Stomach smooth muscle (tissue), 2 donors: ENCODE results near the gene GCNT2.

Experiments
- H3K27ac ChIP-seq: one replicate; pipeline ENCODE4 v1.7.0; 2013; ENCODE audit warnings: mild to moderate bottlenecking, low read length, inconsistent platforms
- H3K27me3 ChIP-seq, 2 donors: one replicate each; pipeline ENCODE4 v1.7.0; 2013; ENCODE audit warnings: low read length in 2 of 2; ENCODE audit not compliant: insufficient read depth in 2 of 2, control insufficient read depth in 1 of 2
- H3K36me3 ChIP-seq, 2 donors: one replicate each; pipeline ENCODE4 v1.7.0; 2013; ENCODE audit warnings: low read length in 2 of 2; ENCODE audit not compliant: control insufficient read depth in 2 of 2, insufficient read depth in 2 of 2
- H3K4me1 ChIP-seq: one replicate; pipeline ENCODE4 v1.7.0; 2013; ENCODE audit warnings: low read length; ENCODE audit not compliant: control insufficient read depth, insufficient read depth
- H3K4me3 ChIP-seq, 2 donors: one replicate each; pipeline ENCODE4 v1.7.0; 2013; ENCODE audit warnings: low read length in 2 of 2
- H3K9ac ChIP-seq, 2 donors: one replicate each; pipeline ENCODE4 v1.7.0; 2013; ENCODE audit warnings: low read length in 2 of 2, mild to moderate bottlenecking in 1 of 2
- H3K9me3 ChIP-seq, 2 donors: one replicate each; pipeline ENCODE4 v1.7.0; 2013; ENCODE audit warnings: low read length in 2 of 2; ENCODE audit not compliant: control insufficient read depth in 2 of 2
- donor health status: healthy.
- donor health status: Pancreatic carcinoma.

Gene GCNT2

GRCh38 chr6:10531503-10531902 lies 10.4 kb downstream of the GCNT2 start:
- H3K27ac ChIP-seq: no peak overlapping the region
- H3K4me1 ChIP-seq: no peaks in the 10 kb centered on the region
- peaks cover 3 to 8% of the 10 kb centered on the region in 2 donors for H3K36me3 ChIP-seq
- no peak overlapping the region for H3K9ac ChIP-seq
- no peaks in the 10 kb centered on the region for H3K27me3 ChIP-seq
- no peaks in the 10 kb centered on the region for H3K9me3 ChIP-seq
- no peak overlapping the region for H3K4me3 ChIP-seq

DNA sequence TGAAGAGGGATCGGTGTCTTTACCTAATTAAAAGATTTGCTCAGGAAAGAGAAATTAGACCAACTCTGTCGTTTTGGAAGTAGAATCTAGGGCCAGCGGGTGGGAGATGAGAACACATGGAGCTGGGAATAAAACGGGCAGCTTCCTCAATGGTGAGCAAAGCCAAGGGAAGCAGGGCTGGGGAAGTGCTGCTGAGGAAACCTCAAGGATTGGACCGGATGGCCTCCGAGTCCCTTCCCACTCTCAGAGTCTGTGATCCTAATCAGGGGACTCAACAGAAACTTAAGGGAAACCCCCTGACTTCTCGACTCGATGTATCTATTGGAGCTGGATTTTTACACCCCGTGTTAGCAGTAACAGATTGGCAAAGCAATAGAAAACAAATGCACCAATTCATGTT lies 10.8 kb downstream of the GCNT2 start:
- Histone ChIP-seq H3K27ac (no peak overlapping the region), H3K9ac (no peak overlapping the region), H3K4me3 (no peak overlapping the region), H3K4me1 (no peaks in the 10 kb centered on the region), H3K9me3 (no peaks in the 10 kb centered on the region), H3K27me3 (no peaks in the 10 kb centered on the region), H3K36me3 (peaks cover 3 to 8% of the 10 kb centered on the region in 2 donors)

DNA sequence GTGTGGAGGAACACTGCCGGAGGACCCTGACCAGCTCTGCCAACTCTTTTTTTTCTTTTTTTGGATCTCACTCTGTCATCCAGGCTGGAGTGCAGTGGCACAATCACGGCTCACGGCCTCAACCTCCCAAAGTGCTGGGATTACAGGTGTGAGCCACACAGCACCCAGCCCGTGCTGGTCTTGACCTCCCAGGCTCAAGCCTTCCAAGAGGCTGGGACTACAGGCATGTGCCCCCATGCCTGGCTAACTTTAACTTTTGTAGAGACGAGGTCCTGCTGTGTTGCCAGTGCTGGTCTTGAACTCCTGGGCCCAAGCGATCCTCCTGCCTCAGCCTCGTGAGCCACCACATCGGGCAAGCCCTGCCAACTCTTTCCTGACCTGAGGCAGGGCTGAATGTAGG lies 11.2 kb downstream of the GCNT2 start:
- Histone ChIP-seq H3K27me3 (no peaks in the 10 kb centered on the region), H3K9me3 (no peaks in the 10 kb centered on the region), H3K36me3 (peaks cover 3 to 8% of the 10 kb centered on the region in 2 donors), H3K27ac (no peak overlapping the region), H3K9ac (no peak overlapping the region), H3K4me3 (no peak overlapping the region), H3K4me1 (no peaks in the 10 kb centered on the region)

DNA sequence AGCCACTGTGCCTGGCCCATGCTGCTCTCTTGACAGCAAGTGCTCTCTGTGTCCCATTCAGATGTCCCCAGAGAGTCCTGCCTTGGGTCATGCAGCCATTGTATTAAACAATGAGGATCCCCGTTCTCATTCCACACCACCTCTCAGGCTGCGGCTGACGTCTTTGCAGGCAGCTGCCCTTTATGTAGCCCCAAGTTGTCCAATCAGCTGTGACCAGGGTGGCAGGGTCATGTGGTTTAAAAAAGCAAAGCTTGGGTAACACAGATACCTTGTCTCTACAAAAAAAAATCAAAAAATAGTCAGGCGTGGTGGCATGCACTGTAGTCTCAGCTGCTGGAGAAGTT lies 13.2 kb downstream of the GCNT2 start:
- H3K27ac ChIP-seq: no peak overlapping the region
- no peak overlapping the region for H3K4me3 ChIP-seq
- H3K4me1 ChIP-seq: no peaks in the 10 kb centered on the region

GRCh38 chr6:10535193-10535592 lies 14.0 kb downstream of the GCNT2 start:
- H3K27me3 ChIP-seq: no peaks in the 10 kb centered on the region
- no peaks in the 10 kb centered on the region for H3K9me3 ChIP-seq
- H3K4me1 ChIP-seq: no peaks in the 10 kb centered on the region
- no peak overlapping the region for H3K27ac ChIP-seq
- H3K4me3 ChIP-seq: no peak overlapping the region
- H3K36me3 ChIP-seq: no peaks in the 10 kb centered on the region
- no peak overlapping the region for H3K9ac ChIP-seq

More for the DNA sequence above, 13.2 kb downstream of the GCNT2 start:
- no peaks in the 10 kb centered on the region for H3K27me3 ChIP-seq
- no peaks in the 10 kb centered on the region for H3K9me3 ChIP-seq
- no peak overlapping the region for H3K9ac ChIP-seq
- H3K36me3 ChIP-seq: peaks cover 0 to under 1% of the 10 kb centered on the region in 2 donors

GRCh38 chr6:10537726-10538125 lies 16.6 kb downstream of the GCNT2 start:
- Histone ChIP-seq H3K4me3 (no peak overlapping the region), H3K36me3 (peaks cover 3 to 7% of the 10 kb centered on the region in 2 donors), H3K4me1 (no peaks in the 10 kb centered on the region), H3K9ac (no peak overlapping the region), H3K27me3 (no peaks in the 10 kb centered on the region), H3K27ac (no peak overlapping the region), H3K9me3 (no peaks in the 10 kb centered on the region)

GRCh38 chr6:10540073-10540746 lies 19.1 kb downstream of the GCNT2 start:
- Histone ChIP-seq H3K9me3 (no peaks in the 10 kb centered on the region), H3K36me3 (peaks cover 3 to 7% of the 10 kb centered on the region in 2 donors), H3K4me3 (no peak overlapping the region), H3K27ac (no peak overlapping the region), H3K4me1 (peaks cover 3% of the 10 kb centered on the region), H3K9ac (no peak overlapping the region), H3K27me3 (no peaks in the 10 kb centered on the region)

DNA sequence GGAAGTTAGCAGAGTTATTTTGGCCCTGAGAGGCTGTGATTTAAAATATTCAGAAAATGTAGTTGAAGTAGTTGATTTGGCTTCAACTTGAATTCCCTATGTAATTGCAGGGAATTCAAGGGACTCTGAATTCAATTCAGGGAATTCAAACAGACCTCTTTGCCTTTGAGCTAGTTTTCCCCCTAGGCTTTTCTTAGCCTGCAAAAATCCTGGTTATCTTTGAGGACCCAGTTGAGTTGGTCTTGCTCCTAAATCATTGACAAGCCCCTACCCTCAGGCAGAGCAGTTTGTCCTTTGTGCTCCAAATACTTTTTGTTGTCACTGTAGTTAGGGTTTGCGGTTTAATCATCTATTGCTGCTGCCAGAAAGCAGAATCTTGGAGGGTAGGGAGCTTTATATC lies 20.4 kb downstream of the GCNT2 start:
- Histone ChIP-seq H3K27me3 (no peaks in the 10 kb centered on the region), H3K27ac (no peak overlapping the region)

DNA sequence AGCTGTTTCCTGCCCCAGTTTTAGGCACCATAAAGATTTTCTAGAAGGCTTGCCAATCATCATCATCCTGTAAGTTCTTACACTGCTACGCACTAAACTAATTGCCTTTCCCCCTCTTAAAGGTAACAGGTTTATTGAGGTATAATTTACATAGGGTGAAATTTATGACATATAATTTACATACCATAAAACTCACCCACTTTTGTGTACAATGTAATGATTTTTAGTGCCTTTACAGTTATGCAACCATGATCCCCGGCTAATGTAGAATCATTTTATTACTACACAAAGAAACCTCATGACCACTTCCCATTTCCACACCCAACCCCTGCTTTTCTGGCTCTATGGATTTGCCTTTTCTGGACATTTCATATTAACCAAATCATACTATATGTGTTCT lies 21.1 kb downstream of the GCNT2 start:
- Histone ChIP-seq H3K4me1 (peaks cover 11% of the 10 kb centered on the region), H3K9ac (no peak overlapping the region), H3K36me3 (peaks cover 3 to 7% of the 10 kb centered on the region in 2 donors), H3K27me3 (no peaks in the 10 kb centered on the region), H3K27ac (no peak overlapping the region), H3K4me3 (no peak overlapping the region), H3K9me3 (no peaks in the 10 kb centered on the region)

More for the DNA sequence above, 20.4 kb downstream of the GCNT2 start:
- Histone ChIP-seq H3K4me1 (peaks cover 11% of the 10 kb centered on the region), H3K9ac (no peak overlapping the region), H3K36me3 (peaks cover 3 to 7% of the 10 kb centered on the region in 2 donors), H3K9me3 (no peaks in the 10 kb centered on the region), H3K4me3 (no peak overlapping the region)

DNA sequence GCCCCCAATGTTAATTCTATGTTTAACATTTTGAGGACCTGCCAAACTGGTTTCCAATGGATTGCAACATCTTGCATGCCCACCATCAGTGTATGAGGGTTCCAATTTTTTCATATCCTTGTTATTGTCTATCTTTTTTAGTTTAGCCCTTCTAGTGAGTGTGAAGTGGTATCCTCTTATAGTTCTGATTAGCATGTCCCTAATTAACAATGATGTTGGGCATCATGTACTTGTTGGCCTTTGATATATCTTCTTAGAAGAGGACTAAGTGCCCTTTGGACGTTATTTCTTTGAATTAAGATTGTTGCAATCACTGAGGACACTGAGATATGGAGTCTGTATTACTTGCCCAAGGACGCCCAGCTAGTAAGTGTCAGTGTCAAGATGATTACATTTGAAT lies 22.3 kb downstream of the GCNT2 start:
- Histone ChIP-seq H3K36me3 (peaks cover 3 to 7% of the 10 kb centered on the region in 2 donors), H3K9me3 (no peaks in the 10 kb centered on the region), H3K4me1 (peaks cover 17% of the 10 kb centered on the region), H3K27me3 (no peaks in the 10 kb centered on the region), H3K9ac (no peak overlapping the region), H3K4me3 (no peak overlapping the region), H3K27ac (no peak overlapping the region)

DNA sequence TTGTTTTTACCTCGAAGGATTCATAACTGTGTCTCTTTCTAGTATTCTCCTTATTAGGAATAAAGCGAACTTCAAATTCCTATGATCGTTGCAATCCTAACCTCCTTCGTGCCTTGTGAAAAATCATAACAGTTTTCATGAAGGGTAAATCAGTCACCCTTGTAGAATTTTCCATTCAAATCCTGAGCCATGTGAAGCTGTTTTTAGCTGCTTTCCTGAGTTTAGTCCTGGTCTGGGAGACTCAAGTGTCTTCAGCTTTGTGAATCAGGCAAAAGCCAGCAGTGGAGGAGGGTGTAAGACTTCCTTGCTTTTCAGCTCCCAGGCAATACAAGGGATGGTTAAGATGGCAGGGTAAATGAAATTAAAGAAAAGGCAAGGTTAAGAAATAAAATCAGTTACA lies 24.3 kb downstream of the GCNT2 start:
- peak overlapping the region; percentile 41 to 44 for H3K4me3 ChIP-seq
- H3K36me3 ChIP-seq: peaks cover 3 to 6% of the 10 kb centered on the region in 2 donors
- peaks cover 17% of the 10 kb centered on the region for H3K4me1 ChIP-seq
- peak overlapping the region; percentile 74 for H3K27ac ChIP-seq
- peak overlapping the region; percentile 39 to 51 for H3K9ac ChIP-seq
- H3K27me3 ChIP-seq: no peaks in the 10 kb centered on the region
- no peaks in the 10 kb centered on the region for H3K9me3 ChIP-seq
